ENCODE measurements around the gene TCF19. TPM values are rescaled to one million over a fixed set of nuclear protein-coding genes. Genes with fewer than 3 reads are reported as not detected.

TCF19 gene
- total RNA-seq, 2 experiments from 2014 or later, result 56.7 to 61.6 TPM

DNA sequence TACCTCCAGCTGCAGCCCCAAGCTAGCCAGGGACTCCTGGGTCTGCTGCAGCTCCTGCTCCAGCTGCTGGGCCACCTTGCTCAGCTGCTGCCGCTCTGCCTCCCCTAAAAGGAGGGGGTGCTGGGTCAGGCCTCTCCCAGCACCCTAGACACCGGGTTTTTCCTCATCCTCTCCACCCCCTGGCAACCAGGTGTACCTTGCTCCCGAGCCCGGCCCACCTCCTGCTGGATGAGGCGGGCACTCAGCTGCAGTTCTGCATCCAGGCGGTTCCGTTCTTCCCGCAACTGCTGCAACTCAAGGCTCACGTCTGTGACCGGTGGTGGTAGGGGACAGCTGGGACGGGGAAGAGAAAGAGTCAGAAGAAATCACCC is 13.4 kb upstream of the TCF19 start:
- Histone ChIP-seq H3K27ac (ENCODE audit: low read depth, low read length, poor library complexity, severe bottlenecking) (no peak overlapping the region), H4K20me1 (ENCODE audit: insufficient read depth, low read length) (no peaks in the 10 kb centered on the region), H3K36me3 (ENCODE audit: insufficient read depth, low read length) (no peaks in the 10 kb centered on the region), H3K9me3 (ENCODE audit: low read length) (no peaks in the 10 kb centered on the region), H3K79me2 (ENCODE audit: insufficient read depth, low read depth, low read length) (no peaks in the 10 kb centered on the region), H3K9me2 (ENCODE audit: insufficient read depth, low read length) (no peaks in the 10 kb centered on the region), H2AFZ (ENCODE audit: low read length) (no peak overlapping the region), H3K4me3 (ENCODE audit: low read depth, low read length, poor library complexity, severe bottlenecking) (no peak overlapping the region), H3K4me1 (ENCODE audit: insufficient read depth, low read length, poor library complexity, severe bottlenecking) (no peaks in the 10 kb centered on the region), H3K4me2 (ENCODE audit: low read length) (no peak overlapping the region)
- BruUV-seq (replicated peaks), result no TSS peak
- no peak for TF ChIP-seq EZH2phosphoT487 (IDR thresholded peaks at IDR 0.05; ENCODE audit: borderline replicate concordance, low read depth, low read length)
- TF ChIP-seq, protein P1, sequence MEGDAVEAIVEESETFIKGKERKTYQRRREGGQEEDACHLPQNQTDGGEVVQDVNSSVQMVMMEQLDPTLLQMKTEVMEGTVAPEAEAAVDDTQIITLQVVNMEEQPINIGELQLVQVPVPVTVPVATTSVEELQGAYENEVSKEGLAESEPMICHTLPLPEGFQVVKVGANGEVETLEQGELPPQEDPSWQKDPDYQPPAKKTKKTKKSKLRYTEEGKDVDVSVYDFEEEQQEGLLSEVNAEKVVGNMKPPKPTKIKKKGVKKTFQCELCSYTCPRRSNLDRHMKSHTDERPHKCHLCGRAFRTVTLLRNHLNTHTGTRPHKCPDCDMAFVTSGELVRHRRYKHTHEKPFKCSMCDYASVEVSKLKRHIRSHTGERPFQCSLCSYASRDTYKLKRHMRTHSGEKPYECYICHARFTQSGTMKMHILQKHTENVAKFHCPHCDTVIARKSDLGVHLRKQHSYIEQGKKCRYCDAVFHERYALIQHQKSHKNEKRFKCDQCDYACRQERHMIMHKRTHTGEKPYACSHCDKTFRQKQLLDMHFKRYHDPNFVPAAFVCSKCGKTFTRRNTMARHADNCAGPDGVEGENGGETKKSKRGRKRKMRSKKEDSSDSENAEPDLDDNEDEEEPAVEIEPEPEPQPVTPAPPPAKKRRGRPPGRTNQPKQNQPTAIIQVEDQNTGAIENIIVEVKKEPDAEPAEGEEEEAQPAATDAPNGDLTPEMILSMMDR (conservative IDR thresholded peaks at IDR 0.05; ENCODE audit: low read length), result no peak
- intact Hi-C loops (cut with micrococcal nuclease; ENCODE audit: unreplicated experiment), result no loop called here
- POLR2A ChIA-PET, result interaction anchor here (1.7 kb wide), 1 partner anchor 12 kb away, joined by 4 read pairs; the partner anchor contains the start of gene CCHCR1
- DNase-seq (ENCODE audit: low spot score), result no peak
- CTCF ChIA-PET (ENCODE audit: unreplicated experiment), result no interaction called here

DNA sequence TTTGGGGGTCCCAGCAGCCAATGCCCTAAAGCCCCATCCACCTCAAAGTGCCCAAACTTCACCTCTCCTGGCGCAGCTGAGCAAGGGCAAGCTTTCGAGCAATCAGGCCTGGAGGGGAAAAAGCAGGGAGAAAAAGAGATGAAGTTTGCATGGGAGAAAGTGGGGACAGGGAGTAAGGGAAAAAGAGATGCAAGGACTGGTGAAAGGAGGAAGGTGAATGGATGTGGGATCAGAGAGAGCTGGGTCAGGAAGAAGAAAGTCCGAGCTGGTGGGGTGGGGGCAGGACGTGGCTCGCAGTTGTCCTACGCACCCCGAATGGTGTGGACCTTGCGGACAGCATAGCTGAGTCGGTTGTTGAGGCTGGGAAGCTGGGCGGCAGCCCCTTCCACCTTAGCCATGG is 13.0 kb upstream of the TCF19 start:
- ChIA-PET POLR2A (interaction anchor here (1.7 kb wide), 1 partner anchor 12 kb away, joined by 4 read pairs; the partner anchor contains the start of gene CCHCR1), CTCF (ENCODE audit: unreplicated experiment) (no interaction called here)
- intact Hi-C loops (cut with micrococcal nuclease; ENCODE audit: unreplicated experiment), result no loop called here
- no peaks in the 10 kb centered on the region for H3K9me3 ChIP-seq (ENCODE audit: low read length)
- no peaks in the 10 kb centered on the region for H3K36me3 ChIP-seq (ENCODE audit: insufficient read depth, low read length)
- H3K4me2 ChIP-seq (ENCODE audit: low read length), result no peak overlapping the region
- no peaks in the 10 kb centered on the region for H3K4me1 ChIP-seq (ENCODE audit: insufficient read depth, low read length, poor library complexity, severe bottlenecking)
- no peak for TF ChIP-seq EZH2phosphoT487 (IDR thresholded peaks at IDR 0.05; ENCODE audit: borderline replicate concordance, low read depth, low read length)
- TF ChIP-seq, protein P1 (conservative IDR thresholded peaks at IDR 0.05; ENCODE audit: low read length), result no peak
- H3K9me2 ChIP-seq (ENCODE audit: insufficient read depth, low read length), result no peaks in the 10 kb centered on the region
- no peak overlapping the region for H3K27ac ChIP-seq (ENCODE audit: low read depth, low read length, poor library complexity, severe bottlenecking)
- DNase-seq (ENCODE audit: low spot score), result no peak
- BruUV-seq (replicated peaks), result no TSS peak
- no peak overlapping the region for H3K4me3 ChIP-seq (ENCODE audit: low read depth, low read length, poor library complexity, severe bottlenecking)
- H2AFZ ChIP-seq (ENCODE audit: low read length), result no peak overlapping the region
- no peaks in the 10 kb centered on the region for H3K79me2 ChIP-seq (ENCODE audit: insufficient read depth, low read depth, low read length)
- no peaks in the 10 kb centered on the region for H4K20me1 ChIP-seq (ENCODE audit: insufficient read depth, low read length)

DNA sequence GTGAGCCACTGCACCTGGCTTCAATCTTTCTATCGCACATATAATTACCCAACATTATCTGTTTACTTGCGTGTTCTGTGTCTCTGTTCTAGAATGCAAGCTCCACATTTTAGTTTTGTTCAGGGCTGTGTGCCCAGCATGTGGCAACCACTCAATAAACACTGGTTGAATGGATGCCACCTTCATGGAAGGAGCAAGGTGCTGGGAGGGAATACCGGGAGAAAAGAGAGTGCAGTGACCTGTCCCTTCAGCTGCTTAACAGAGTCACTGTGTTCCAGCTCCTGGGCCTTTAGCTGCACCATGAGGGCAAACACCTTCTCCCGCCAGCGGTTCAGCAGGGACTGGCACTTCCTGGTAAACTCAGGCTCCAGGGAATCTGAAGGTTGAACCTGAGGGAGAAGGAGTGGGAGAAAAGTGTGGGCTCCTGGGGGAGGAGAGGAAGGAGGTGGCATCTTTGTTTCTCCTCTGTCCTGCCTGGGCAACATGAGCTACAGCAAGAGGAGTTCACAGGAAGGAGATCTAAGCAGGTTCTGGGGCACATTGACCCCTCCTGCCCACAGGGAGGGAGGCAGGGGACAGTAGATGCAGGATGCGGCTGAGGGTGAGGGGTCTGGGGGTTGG is 8.5 kb upstream of the TCF19 start:
- Histone ChIP-seq H3K4me2 (ENCODE audit: low read length) (no peak overlapping the region), H3K4me1 (ENCODE audit: insufficient read depth, low read length, poor library complexity, severe bottlenecking) (no peaks in the 10 kb centered on the region), H3K9me3 (ENCODE audit: low read length) (no peaks in the 10 kb centered on the region), H3K4me3 (ENCODE audit: low read depth, low read length, poor library complexity, severe bottlenecking) (no peak overlapping the region), H3K36me3 (ENCODE audit: insufficient read depth, low read length) (0 out of 2 replicates have a peak, but pooled peaks cover 3% of the 10 kb centered on the region), H4K20me1 (ENCODE audit: insufficient read depth, low read length) (no peaks in the 10 kb centered on the region), H3K27ac (ENCODE audit: low read depth, low read length, poor library complexity, severe bottlenecking) (no peak overlapping the region), H3K9me2 (ENCODE audit: insufficient read depth, low read length) (no peaks in the 10 kb centered on the region), H2AFZ (ENCODE audit: low read length) (no peak overlapping the region), H3K79me2 (ENCODE audit: insufficient read depth, low read depth, low read length) (no peaks in the 10 kb centered on the region)
- intact Hi-C loops (cut with micrococcal nuclease; ENCODE audit: unreplicated experiment), result no loop called here
- ChIA-PET POLR2A (interaction anchor here (0.7 kb wide), 1 partner anchor 375 kb away, joined by 3 read pairs; no protein-coding TSS in a partner anchor), CTCF (ENCODE audit: unreplicated experiment) (no interaction called here)
- DNase-seq (ENCODE audit: low spot score), result no peak
- no TSS peak for BruUV-seq (replicated peaks)
- TF ChIP-seq, protein P1 (conservative IDR thresholded peaks at IDR 0.05; ENCODE audit: low read length), result no peak
- TF ChIP-seq EZH2phosphoT487 (IDR thresholded peaks at IDR 0.05; ENCODE audit: borderline replicate concordance, low read depth, low read length), result no peak

Measured in OCI-LY7 (cell line).